Measurements from ENCODE around the gene PEF1.
A peak's percentile ranks its signal among the peaks of the same experiment; 100 is the strongest.
"Not testable (repeated sequence)": the region's sequence is repeated elsewhere in the genome, so short reads cannot be mapped to it uniquely, and the experiment has no call there.

Gene PEF1

DNA sequence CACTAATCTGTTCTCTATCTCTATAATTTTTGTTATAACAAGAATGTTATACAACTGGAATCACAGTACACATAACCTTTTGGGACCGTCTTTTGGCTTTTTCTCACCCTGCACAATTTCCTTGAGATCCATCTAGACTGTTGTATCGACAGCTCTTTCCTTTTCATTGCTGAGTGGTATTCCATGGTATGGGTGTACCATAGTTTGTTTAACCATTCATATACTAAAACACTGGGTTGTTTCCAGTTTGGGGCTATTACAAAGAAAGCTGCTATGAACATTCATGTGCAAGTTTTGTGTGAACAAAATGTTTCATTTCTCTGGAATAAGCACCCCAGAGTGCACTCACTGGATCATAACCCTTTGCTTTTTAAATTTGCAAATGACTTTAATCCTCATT is 42.6 kb downstream of the PEF1 start:
- no peak for DNase-seq

DNA sequence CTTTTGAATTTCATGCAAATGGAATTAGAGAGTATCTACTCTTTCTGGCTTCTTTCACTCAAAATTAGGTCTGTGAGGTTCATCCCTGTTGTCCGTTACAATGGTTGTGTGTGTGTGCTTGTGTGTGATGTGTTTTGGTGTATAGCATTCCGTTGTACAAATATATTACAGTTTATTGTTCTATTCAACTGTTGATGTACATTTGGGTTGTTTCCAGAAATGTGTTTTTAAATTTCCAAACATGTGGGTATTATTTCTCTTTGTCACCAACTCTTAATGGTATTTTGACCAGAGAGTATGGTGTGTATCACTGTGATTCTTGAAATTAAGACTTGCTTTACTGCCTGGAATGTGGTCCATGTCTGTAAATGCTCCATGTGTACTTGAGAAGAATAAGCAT is 44.0 kb downstream of the PEF1 start:
- DNase-seq, result peak; percentile 2

DNA sequence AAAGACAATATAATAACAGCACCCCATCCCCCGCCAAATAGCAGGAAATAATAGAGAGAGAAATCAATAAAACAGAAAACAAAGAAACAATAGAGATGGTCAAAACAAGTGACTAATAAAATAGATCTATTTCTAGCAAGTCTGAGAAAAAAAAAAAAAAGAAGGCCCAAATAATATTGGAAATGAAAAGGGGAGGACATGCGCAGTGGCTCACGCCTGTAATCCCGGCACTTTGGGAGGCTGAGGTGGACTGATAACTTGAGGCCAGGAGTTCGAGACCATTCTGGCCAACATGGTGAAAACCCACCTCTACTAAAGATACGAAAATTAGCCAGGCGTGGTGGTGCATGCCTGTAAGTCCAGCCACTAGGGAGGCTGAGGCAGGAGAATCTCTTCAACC is 45.7 kb downstream of the PEF1 start:
- peak; percentile 8 for DNase-seq

DNA sequence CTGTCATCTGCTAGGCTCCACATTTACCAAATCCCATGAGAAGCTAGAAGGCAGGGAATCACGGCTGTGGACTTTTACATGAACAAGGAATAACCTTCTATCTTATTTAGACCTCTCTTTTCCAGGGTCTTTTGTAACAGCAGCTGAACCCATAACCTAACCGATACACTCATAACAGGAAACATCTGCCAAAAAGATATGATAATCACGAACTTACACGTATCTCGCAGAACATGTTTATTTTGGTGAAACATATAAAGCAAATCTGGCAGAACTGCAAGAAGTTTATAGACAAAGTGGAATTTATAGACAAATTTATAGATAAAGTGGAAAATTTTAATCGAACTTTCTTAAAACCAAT is 48.0 kb downstream of the PEF1 start:
- DNase-seq, result no peak

DNA sequence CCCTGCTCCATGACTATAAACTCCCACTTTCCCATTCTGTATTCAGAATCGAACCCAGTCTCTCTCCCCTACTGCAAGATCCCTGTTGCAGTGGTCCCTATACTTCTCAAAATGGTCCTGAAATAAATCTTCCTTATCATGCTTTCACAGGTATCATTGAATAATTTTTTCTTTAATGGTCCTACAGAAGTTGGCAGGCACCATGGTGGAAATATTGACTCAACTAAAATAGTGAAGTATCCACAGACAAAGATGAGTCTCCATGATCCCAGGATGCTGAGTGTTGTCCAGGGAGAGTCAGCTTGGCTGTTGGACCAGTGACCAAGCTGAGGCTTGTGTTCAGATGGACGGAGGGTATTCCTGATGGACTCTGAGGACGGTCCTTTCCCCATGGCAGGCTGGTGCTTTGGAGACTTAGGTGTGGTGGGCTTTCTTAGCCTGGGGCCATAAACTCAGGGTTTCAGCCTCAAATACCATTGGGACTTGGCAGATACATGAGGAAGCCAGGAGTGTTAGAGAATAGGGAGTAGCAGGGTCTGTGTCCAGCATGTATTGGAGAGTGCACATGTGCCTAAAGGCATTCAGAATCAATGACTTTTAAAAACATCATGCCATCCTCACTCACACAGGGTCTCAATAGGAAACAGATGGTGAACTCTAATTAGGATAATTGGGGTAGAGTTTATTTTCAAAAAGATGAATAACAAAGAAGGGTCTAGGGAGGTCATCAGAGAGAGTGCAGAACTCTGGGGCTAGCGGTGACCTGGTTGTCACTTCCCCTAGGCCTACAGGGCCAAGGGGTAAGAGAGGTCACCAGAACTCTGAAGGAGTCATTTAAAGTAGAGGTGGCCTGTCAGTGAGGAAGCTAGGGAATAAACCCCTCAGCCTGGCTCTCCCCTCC is 48.6 kb downstream of the PEF1 start:
- peak; percentile 40 for DNase-seq

DNA sequence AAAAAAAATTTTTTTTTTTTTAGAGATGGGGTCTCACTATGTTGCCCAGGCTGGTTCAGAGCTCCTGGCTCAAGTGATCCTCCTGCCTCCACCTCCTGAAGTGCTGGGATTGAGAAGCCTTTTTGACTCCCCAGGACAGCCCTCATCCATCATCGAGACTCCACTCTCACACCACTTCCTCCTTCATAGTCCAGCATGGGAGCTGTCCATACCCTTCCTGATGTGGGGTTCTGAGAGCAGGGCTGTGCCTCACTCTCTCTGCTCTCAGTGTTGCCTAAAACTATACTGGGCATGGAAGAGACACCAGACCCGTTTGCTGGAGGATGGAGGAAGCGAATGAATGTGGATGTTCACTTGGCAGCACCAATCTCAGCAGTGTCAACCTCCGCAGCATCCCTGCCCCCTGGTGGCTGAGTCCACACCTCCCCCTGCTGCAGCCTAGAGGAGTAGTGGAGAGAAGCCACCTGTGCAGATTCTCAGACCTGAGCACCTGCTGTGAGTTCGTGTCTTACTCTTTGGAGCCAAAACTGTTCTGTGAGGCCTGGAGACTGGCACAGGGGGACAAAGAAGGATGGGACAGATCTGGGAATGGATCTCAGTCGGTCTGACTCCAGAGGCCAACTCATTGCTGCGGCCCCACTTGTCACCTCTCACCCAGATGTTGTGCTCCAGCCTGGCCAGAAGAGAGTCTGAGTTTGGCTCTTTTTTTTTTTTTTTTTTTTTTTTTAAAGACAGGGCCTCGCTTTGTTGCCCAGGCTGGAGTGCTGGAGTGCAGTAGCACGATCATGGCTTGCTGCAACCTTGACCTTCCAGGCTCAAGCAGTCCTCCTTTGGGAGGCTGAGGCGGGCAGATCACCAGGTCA is 50.7 kb downstream of the PEF1 start:
- DNase-seq, result peak; percentile 93

DNA sequence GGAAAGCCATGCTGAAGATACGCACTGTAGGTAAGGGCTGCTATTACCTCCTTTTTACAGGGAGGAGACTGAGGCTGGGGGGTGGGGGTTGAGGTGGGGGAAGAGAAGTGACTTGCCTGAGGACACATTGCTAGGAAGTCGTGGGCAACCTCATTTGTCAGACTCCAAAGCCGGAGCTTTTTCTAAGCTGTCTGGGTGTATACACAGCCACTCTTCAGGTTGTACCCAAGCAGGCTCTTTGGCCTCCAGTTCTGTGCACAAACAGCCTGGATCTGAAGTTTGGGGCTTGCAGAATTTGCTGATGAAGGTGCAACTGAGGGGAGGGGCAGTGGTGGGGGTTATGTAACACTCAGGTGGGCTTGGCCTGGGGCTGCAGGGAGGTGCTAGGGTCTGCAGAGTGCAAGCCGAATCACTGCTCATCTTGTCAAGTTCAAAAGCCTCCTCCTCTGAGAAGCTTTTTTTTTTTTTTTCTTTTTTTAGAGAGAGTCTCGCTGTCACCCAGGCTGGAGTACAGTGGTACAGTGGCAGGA is 51.5 kb downstream of the PEF1 start:
- DNase-seq, result peak; percentile 51

DNA sequence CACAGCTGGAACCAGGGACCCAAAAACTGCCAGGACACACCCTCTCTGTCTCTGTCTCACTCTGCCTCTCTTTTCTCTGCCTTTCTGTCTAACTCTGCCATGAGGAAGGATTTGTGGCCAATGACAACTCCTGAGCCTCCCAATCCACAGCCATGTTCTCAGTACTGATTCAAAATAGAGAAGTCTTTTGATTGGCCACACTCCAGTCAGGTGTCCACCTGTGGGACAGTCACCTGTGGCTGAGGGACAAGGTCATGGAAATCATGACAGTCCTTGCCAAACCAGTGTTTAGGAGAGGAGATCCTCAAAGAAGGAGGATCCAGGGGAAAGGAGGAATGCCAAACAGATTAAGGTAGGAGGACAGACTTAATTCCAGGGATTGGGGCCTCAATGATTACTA is 52.5 kb downstream of the PEF1 start:
- DNase-seq, result no peak

DNA sequence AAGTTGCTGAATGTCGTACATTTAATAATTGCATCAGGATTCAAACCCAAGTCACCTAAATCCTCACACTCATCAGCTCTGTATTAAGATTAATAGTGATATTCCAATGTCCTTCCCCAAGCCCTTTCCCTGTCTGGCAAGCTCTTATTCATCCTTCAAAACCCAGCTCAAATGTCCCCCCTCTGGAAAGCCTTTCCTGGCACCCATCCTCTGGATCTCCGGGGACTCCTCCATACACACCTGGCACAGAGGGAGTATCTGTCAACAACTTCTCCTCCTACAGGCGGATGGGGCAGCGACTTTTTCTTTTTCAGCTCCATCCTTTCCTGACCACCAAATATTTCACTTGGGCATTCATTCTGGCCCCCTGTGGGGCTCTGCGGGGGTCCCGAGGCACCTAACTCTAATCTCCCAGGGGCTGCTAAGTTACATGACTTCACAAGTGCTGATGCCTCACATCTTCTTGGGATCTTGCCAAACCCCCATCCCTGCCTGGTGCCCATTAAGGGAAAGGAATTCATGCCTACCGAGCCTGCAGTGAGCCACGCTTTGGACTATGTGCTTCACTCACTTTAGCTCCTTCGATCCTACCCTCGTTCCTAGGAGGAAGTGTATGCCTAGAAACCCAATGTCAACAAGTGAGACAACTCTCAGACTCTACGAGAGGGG is 53.1 kb downstream of the PEF1 start:
- peak; percentile 45 for DNase-seq

DNA sequence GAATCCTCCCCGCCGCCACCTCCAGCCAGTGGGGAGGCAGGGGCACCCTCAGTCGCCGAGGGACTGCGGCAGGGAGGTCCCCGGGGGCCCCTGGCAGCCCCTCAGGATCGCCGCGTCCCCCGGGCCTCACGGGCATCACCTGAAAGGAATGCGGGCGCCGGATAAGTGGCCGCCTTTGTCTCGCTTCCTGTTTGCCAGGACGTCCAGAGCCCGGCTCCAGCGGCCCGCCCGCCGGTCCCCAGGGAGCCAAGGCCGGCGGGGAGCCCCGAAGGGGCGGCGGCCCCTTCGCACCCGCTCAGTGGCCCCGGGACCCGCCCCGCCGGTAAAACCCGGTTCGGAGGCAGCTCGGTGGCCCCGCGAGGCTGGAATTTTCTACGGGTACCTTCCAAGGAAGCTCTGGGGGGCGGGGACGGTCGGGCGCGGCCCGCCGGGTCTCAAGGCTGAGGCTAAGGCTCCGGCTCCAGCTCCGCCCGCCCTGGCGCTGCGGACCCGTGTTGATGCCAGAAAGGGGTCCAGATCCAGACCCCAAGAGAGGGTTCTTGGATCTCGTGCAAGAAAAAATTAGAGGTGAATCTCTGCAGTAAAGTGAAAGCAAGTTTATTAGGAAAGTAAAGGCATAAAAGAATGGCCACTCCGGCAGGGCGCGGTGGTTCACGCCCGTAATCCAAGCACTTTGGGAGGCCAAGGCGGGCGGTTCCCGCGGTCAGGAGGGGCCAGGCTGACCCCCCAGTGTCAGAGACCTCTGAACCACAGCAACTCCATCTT is 55.7 kb downstream of the PEF1 start:
- peak; percentile 75 for DNase-seq

DNA sequence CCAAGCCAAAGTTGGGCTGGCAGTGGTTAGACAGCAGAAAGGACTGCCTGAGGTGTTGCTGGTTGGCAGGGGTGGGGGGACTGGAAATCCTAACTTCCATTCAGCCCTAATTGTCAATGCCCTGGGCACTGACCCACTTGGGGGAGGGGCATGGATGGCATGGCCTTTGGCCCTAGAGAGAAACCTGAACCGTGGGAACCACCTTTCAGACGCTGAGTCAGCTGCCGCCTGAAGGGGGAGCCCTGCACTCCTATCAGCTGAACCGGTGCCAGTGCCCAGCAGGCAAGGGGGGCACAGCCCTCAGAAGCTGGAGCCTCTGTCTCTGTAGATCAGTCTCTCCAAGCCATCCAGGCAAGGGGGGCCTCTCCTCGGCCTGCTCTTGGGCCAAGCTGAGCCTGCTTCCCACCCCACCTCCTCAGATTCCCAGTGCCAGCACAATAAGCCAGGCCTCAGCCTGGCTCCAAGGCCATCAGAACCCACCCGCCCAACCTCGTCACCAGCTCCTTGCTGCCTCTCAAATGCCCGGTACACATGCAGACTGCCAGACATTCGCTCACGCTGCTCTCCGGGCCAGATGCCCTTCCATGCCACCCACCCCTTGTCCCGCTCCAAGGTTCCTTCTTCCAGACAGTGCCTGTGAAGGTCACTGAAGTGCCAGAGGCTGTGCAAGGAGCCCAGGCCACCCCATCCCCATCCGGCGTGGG is 56.8 kb downstream of the PEF1 start:
- DNase-seq, result peak; percentile 83

DNA sequence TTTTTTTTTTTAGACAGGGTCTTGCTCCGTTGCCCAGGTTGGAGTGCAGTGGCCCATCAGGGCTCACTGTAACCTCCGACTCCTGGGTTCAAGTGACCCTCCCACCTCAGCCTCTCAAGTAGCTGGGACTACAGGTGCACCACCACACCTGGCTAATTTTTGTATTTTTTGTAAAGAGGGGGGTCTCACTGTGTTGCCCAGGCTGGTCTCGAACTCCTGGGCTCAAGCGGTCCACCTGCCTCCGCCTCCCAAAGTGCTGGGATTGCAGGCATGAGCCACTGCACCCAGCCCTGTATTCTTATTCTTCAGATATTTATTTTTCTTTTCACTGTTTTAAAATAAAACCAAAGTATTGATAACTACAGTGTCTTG is 57.4 kb downstream of the PEF1 start:
- DNase-seq, result not testable (repeated sequence)

DNA sequence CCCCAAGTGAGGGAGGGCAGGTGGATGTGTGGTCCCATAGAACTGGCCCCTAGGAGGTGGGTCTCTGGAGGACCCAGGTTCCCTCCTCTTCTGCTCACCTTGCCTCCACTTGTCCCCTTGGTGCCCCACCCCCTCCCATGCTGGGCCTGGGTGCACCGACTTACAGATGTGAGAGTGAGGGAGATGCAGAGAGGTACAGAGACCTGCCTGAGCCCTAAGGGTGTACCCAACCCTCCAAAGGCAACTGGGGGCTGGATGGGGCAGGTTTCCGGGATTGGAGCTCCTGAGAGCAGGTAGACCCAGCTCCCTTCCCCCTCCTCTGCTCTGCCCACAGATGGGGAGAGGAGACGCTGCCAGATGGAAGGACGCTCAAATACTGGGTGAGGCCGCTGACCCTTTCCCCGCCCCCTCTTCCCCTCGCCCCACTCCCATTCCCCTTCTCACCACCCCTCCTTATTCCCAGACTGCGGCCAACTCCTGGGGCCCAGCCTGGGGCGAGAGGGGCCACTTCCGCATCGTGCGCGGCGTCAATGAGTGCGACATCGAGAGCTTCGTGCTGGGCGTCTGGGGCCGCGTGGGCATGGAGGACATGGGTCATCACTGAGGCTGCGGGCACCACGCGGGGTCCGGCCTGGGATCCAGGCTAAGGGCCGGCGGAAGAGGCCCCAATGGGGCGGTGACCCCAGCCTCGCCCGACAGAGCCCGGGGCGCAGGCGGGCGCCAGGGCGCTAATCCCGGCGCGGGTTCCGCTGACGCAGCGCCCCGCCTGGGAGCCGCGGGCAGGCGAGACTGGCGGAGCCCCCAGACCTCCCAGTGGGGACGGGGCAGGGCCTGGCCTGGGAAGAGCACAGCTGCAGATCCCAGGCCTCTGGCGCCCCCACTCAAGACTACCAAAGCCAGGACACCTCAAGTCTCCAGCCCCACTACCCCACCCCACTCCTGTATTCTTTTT is 58.0 kb downstream of the PEF1 start:
- peak; percentile 40 for DNase-seq

DNA sequence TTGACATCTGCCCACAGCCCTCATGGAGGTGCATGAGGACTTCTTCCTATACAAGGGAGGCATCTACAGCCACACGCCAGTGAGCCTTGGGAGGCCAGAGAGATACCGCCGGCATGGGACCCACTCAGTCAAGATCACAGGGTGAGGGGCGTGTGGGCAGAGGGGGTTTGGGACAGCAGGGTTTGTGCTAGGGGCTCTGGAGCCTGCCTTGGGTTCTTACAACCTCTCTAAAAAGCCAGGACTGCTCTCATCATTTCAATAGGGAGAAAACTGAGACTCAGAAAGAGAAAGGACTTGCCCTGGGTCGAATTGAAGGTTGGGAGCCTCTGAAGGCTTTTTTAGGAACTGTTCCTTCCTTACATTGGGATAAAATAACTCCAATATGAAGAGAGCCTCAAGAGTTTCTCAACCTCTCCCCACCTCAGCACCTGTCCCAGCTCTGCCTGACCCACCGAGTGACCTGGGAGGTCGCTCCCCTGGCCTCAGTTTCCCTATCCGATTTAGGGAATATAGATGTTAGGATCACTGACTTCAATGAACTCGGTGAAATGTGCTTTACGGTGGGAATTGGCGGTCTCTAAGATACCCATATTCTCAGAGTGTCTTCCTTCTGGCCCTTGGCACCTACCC is 58.8 kb downstream of the PEF1 start:
- DNase-seq, result no peak

DNA sequence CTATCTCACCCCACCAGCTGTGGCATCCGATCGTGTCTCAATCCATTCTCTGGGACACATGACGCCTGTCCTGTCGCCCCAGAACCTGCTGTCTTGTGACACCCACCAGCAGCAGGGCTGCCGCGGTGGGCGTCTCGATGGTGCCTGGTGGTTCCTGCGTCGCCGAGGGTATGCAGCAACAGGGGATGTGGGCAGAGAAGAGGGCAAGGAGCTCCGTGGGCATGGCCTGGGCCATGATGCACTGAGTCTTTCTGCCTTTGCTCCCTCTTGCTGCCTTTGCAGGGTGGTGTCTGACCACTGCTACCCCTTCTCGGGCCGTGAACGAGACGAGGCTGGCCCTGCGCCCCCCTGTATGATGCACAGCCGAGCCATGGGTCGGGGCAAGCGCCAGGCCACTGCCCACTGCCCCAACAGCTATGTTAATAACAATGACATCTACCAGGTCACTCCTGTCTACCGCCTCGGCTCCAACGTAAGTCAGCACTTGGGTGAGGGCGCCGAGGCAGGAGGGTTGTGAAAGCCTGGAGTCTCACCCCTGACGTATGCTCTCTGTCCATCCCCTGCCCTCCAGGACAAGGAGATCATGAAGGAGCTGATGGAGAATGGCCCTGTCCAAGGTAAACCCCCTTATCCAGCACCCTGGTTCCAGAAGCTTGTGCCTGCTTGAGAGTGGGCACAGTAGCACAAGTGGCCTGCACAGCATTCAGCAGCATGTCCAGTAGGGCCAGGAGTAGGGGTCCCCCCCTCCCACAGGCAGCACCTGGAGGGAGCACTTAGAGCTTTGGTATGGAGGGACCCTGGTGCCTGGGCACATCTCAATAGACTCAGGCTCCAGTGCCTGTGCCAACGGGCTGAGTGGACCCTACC is 59.6 kb downstream of the PEF1 start:
- DNase-seq, result peak; percentile 53

DNA sequence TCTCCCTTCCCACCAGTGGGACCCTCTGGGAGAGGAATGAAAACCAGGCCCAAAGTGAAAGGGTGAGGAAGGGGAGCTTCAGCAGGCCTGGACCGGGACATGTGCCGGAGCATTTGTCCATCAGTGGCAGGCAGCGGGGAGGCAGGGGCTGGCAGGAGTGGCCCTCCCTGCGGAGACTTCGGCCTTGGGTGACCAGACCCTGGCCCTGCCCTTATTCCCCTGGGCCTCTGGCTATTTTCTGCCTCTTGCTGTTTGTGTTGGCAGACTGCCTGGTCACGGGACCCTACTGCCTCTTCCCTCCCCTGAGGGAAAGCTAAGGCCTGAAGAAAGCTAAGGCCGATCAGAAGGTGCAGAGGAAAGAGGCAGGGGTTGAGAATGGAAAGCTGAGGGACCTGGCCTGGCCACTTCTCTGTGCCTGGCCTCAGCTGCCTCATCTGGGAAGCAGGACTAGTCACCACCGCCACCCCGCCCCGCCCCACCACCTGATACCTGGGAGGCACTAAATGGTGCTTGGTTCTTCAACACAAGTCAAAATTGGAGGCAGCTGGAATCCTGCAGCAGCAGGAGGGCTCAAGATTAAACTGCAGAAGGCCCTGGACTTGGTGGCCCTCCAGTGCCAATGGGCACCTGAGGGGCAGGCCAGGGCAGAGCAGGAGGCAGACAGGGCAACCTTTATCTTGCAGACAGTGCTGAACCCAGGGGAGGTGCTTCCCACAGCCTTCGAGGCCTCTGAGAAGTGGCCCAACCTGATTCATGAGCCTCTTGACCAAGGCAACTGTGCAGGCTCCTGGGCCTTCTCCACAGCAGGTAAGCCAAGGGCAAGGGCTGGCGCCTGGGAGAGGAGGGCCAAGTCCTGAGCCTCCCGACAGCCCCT is 60.4 kb downstream of the PEF1 start:
- peak; percentile 51 for DNase-seq

DNA sequence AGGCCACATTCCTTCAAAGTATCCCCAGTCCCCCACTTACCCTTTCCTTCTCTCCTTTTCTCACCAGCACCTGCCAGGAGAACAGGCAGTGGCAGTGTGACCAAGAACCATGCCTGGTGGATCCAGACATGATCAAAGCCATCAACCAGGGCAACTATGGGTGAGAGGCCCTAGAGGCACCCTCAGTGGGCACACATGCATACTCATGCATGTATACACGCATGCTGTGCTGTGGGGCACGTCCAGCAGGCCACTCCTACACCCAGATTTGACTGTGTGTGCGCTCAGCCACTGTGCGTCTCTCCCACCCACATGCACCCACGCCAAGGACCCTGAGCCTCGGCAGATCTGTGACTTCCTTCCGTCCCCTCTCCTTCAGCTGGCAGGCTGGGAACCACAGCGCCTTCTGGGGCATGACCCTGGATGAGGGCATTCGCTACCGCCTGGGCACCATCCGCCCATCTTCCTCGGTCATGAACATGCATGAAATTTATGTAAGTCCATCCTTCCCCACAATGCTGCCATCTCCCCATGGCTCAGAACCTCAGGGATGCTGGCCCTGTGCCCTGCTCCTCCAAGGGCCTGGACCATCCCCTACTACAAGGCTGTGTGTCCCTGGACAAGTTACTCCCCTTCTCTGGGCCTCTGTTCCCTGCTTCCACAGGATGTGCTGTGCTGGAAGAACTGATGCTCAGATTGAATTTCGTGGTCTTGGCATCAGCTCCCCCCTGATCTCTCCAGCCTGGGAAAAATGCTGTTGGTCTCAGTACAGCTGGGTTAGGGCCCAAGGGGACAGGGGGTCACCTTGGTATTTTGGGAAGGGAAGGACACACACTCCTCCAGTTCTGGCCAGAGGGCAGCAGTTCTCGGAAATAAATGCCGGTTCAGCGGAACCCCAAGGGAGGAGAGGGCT is 61.3 kb downstream of the PEF1 start:
- DNase-seq, result peak; percentile 41
